Measurements from ENCODE around the gene PRKCE. TPM values are rescaled to one million over a fixed set of nuclear protein-coding genes. Genes with fewer than 3 reads are reported as not detected.
A peak's percentile ranks its signal among the peaks of the same experiment; 100 is the strongest.

The PRKCE gene
- total and polyA plus RNA-seq, 11 donors = 4.1 to 22.3 (median 16.2) TPM

GRCh38 chr2:45676088-45676487, 24.6 kb downstream of the PRKCE start:
- no peaks in the 10 kb centered on the region for H3K9me3 ChIP-seq
- DNase-seq = no peak
- TF ChIP-seq POLR2A (IDR thresholded peaks at IDR 0.05) (no peak), CTCF (IDR thresholded peaks at IDR 0.05) (no peak)
- H3K4me1 ChIP-seq = peaks cover 0 to 37% (median 23%) of the 10 kb centered on the region in 12 donors
- H3K27ac ChIP-seq = peak overlapping the region in 5 of 12 donors; percentile 24 to 68 (median 52)
- H3K27me3 ChIP-seq = no peaks in the 10 kb centered on the region
- 91 to 97% (median 96%) methylated on average over 5 of the region's 5 CpGs for WGBS, 4 donors
- H3K4me3 ChIP-seq = no peak overlapping the region
- no peaks in the 10 kb centered on the region for H3K36me3 ChIP-seq
- intact Hi-C loops (cut with DNase I) = no loop called here
- ATAC-seq = no peak

- H3K9me3 ChIP-seq = no peaks in the 10 kb centered on the region
- no peaks in the 10 kb centered on the region for H3K36me3 ChIP-seq
- TF ChIP-seq CTCF (IDR thresholded peaks at IDR 0.05) (no peak), POLR2A (IDR thresholded peaks at IDR 0.05) (no peak)
- H3K27me3 ChIP-seq = no peaks in the 10 kb centered on the region
- ATAC-seq (no peak), DNase-seq (no peak)
- no peak overlapping the region for H3K4me3 ChIP-seq
- H3K27ac ChIP-seq = no peak overlapping the region
- peaks cover 4 to 57% (median 37%) of the 10 kb centered on the region in 12 donors for H3K4me1 ChIP-seq
- intact Hi-C loops (cut with DNase I) = no loop called here
- 91 to 95% (median 94%) methylated on average over 4 of the region's 4 CpGs for WGBS, 4 donors
Observed at GRCh38 chr2:45678791-45679348, 27.4 kb downstream of the PRKCE start.

- ATAC-seq (no peak), DNase-seq (no peak)
- peaks cover 4 to 50% (median 22%) of the 10 kb centered on the region in 12 donors for H3K4me1 ChIP-seq
- no peak overlapping the region for H3K27ac ChIP-seq
- no peaks in the 10 kb centered on the region for H3K36me3 ChIP-seq
- TF ChIP-seq POLR2A (IDR thresholded peaks at IDR 0.05) (no peak), CTCF (IDR thresholded peaks at IDR 0.05) (no peak)
- no peak overlapping the region for H3K4me3 ChIP-seq
- 61 to 71% (median 67%) methylated on average over 6 of the region's 6 CpGs for WGBS, 4 donors
- intact Hi-C loops (cut with DNase I) = no loop called here
- no peaks in the 10 kb centered on the region for H3K9me3 ChIP-seq
- H3K27me3 ChIP-seq = no peaks in the 10 kb centered on the region
Observed at GRCh38 chr2:45680351-45680967, 29.0 kb downstream of the PRKCE start.

GRCh38 chr2:45681675-45682074, 30.2 kb downstream of the PRKCE start:
- peaks cover 0 to 44% (median 14%) of the 10 kb centered on the region in 12 donors for H3K4me1 ChIP-seq
- no peaks in the 10 kb centered on the region for H3K36me3 ChIP-seq
- 41 to 51% (median 49%) methylated on average over 3 of the region's 3 CpGs for WGBS, 4 donors
- intact Hi-C loops (cut with DNase I) = no loop called here
- H3K9me3 ChIP-seq = no peaks in the 10 kb centered on the region
- ATAC-seq = peak; percentile 38 to 94 (median 94)
- H3K27me3 ChIP-seq = no peaks in the 10 kb centered on the region
- no peak overlapping the region for H3K27ac ChIP-seq
- H3K4me3 ChIP-seq = no peak overlapping the region
- peak in 3 of 5 donors; percentile 23 to 40 (median 34) for DNase-seq
- no peak for TF ChIP-seq CTCF (IDR thresholded peaks at IDR 0.05)
